GM12891 (cell line): Measurements from ENCODE around the gene OTOA.
"Not testable (repeated sequence)": the region's sequence is repeated elsewhere in the genome, so short reads cannot be mapped to it uniquely, and the experiment has no call there.

ENCODE experiments used
- DNase-seq: peaks from one replicate; pipeline ENCODE4 v3.0.0; 2011; ENCODE audit warnings: low spot score; ENCODE audit not compliant: insufficient read length
- FAIRE-seq: peaks from 2 replicates; lab custom pipeline; 2011; peaks lifted over from hg19 to GRCh38; lab: Jason Lieb, UNC
- PAX5 ChIP-seq: IDR thresholded peaks from 2 replicates; pipeline ENCODE4 v1.6.1; 2011; ENCODE audit warnings: low read length, moderate library complexity, mild to moderate bottlenecking; ENCODE audit not compliant: insufficient read depth, severe bottlenecking
- POLR2A ChIP-seq: IDR thresholded peaks from 2 replicates; pipeline ENCODE4 v1.6.1; 2011; ENCODE audit warnings: low read depth, low read length, control low read depth
- POLR2AphosphoS5 ChIP-seq: IDR thresholded peaks from 2 replicates; pipeline ENCODE4 v1.6.1; 2011; ENCODE audit warnings: low read depth, low read length, control low read depth
- POU2F2 ChIP-seq: IDR thresholded peaks from 2 replicates; pipeline ENCODE4 v1.6.1; 2011; ENCODE audit warnings: low read depth, mild to moderate bottlenecking, control low read depth, low read length, moderate library complexity
- SPI1 ChIP-seq: IDR thresholded peaks from 2 replicates; pipeline ENCODE4 v1.6.1; 2011; ENCODE audit warnings: low read depth, low read length, control low read depth
- TAF1 ChIP-seq: IDR thresholded peaks from 2 replicates; pipeline ENCODE4 v1.6.1; 2011; ENCODE audit warnings: low read depth, low read length, control low read depth

OTOA gene

GRCh38 chr16:21701271-21701670 is 37.5 kb downstream of the OTOA start:
- TF ChIP-seq TAF1 = no peak
- FAIRE-seq (no peak), DNase-seq (no peak)

- FAIRE-seq = no peak
- no peak for DNase-seq
- TF ChIP-seq POU2F2 (no peak), POLR2AphosphoS5 (no peak), POLR2A (no peak), TAF1 (no peak), PAX5 (no peak), SPI1 (no peak)
Observed at GRCh38 chr16:21702276-21702675, 38.5 kb downstream of the OTOA start.

- TF ChIP-seq POU2F2 (no peak), POLR2A (no peak), POLR2AphosphoS5 (no peak), PAX5 (no peak), SPI1 (no peak), TAF1 (no peak)
- DNase-seq (no peak), FAIRE-seq (no peak)
Observed at GRCh38 chr16:21703156-21703555, 39.4 kb downstream of the OTOA start.

- FAIRE-seq (no peak), DNase-seq (no peak)
- TF ChIP-seq TAF1 = no peak
- no peak for TF ChIP-seq POLR2AphosphoS5
- TF ChIP-seq POU2F2 = 0 out of 2 replicates have a peak, but pooled peaks have one; percentile 10
Observed at GRCh38 chr16:21703589-21704174, 39.9 kb downstream of the OTOA start.

- FAIRE-seq (no peak), DNase-seq (no peak)
- TF ChIP-seq PAX5 (no peak), POU2F2 (no peak)
Observed at GRCh38 chr16:21704266-21704665, 40.5 kb downstream of the OTOA start.

GRCh38 chr16:21704733-21705132 is 41.0 kb downstream of the OTOA start:
- DNase-seq = no peak
- no peak for FAIRE-seq

GRCh38 chr16:21708533-21709115 is 44.9 kb downstream of the OTOA start:
- FAIRE-seq (peak; percentile 62), DNase-seq (peak; percentile 42)
- TF ChIP-seq SPI1 = no peak
- TF ChIP-seq POLR2AphosphoS5 = no peak
- no peak for TF ChIP-seq POLR2A
- no peak for TF ChIP-seq POU2F2
- no peak for TF ChIP-seq PAX5
- no peak for TF ChIP-seq TAF1

More at GRCh38 chr16:21704733-21705132, 41.0 kb downstream of the OTOA start:
- TF ChIP-seq TAF1 = no peak
- no peak for TF ChIP-seq SPI1
- no peak for TF ChIP-seq POLR2AphosphoS5
- no peak for TF ChIP-seq POLR2A
- no peak for TF ChIP-seq POU2F2
- TF ChIP-seq PAX5 = no peak

GRCh38 chr16:21710938-21711337 is 47.2 kb downstream of the OTOA start:
- DNase-seq = no peak
- TF ChIP-seq SPI1 = no peak
- TF ChIP-seq PAX5 = no peak
- no peak for TF ChIP-seq POLR2AphosphoS5
- no peak for TF ChIP-seq TAF1
- TF ChIP-seq POU2F2 = no peak
- TF ChIP-seq POLR2A = no peak

GRCh38 chr16:21713549-21714368 is 50.0 kb downstream of the OTOA start:
- FAIRE-seq (no peak), DNase-seq (no peak)
- TF ChIP-seq POU2F2 (no peak), TAF1 (no peak), POLR2AphosphoS5 (no peak), PAX5 (no peak), SPI1 (no peak), POLR2A (no peak)

More at GRCh38 chr16:21710938-21711337, 47.2 kb downstream of the OTOA start:
- FAIRE-seq = no peak

- DNase-seq, FAIRE-seq: not testable (repeated sequence)
Observed at GRCh38 chr16:21714369-21714618, 50.5 kb downstream of the OTOA start.
